Urothelium cell line (cell line): ENCODE measurements around the gene TMOD4.

Source experiments
- DNase-seq: peaks from one replicate; pipeline ENCODE4 v3.0.0; 2011; ENCODE audit warnings: low spot score, mixed read lengths
- FAIRE-seq: peaks from 2 replicates; lab custom pipeline; 2011; peaks lifted over from hg19 to GRCh38; lab: Jason Lieb, UNC

Gene TMOD4

DNA sequence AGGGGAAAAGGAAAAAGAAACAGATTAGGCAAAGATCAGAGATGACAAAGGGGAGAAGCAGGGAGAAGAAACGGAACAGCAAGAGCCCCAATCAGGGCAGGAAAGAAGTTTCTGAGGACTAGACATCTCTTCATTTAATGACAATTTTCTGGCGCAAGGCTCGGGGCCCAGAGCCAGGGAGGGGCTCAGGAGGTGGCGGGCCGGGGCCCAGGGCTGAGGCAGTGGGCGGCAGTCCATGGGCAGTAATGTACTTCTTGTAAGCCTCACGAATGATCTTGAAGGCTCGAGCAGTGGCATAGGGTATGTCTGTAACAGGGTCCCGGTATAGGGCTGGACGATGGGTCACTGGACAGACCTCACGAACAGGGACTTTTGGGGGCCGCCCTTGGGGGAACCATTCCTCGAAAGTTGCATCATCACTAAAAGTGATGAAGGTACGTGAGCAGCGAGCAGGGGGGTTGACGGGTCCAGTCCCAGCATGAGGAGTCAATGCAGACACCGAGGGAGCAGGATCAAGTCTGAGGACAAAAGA, 799 bp upstream of the TMOD4 start:
- no peak for FAIRE-seq
- DNase-seq = no peak

DNA sequence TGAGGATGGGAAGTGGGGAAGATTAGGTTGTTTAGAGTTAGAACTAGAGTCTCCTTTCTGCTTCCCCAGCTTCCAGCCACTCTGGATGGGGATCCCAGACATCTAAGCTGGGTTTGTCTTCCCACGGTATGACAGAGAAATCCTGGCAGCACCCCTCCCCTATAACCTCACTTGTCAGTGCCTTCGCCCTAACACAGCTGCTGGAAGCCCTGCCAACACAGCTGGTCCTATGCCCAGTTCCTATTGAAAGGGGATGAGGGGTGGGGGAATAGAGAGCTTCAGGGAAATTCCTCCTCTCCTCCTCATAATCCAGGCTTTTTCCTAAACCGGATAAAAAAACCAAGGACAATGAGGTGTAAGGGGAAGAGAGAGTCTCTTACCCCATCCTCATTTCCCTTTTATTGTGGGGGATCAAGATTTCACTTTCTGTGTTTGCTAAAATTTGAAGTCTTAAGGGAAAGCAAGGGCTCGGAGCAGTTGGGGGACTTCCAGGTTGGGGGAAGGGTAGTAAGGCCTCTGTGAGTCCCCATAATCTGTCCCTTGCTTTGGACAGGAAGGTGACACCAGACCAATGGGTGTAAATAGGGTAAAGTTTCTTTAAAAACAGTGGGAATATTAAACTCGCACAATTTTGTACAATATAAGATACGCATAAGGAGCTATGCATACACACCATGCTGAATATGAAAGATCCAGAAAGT, 590 bp downstream of the TMOD4 start:
- no peak for FAIRE-seq
- DNase-seq = no peak

DNA sequence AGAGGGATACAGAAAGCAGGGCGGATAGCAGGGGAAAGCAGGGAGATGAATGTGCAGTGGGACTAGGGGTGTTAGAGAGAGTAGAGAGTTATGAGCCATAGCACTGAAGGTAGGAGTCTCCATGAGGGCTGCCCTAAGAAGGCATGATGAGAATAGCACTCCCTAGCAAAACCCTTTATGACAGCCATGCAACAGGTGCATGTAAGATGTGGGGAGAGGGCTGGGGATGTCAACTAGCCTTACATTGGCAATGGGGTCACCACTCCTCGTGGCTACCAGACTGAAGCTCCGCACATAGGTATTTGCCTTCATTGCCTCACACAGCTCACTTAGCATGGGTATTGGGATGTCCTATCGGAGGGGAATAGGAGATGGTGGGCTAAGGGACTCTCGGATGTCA, 4.6 kb downstream of the TMOD4 start:
- FAIRE-seq = no peak
- no peak for DNase-seq

DNA sequence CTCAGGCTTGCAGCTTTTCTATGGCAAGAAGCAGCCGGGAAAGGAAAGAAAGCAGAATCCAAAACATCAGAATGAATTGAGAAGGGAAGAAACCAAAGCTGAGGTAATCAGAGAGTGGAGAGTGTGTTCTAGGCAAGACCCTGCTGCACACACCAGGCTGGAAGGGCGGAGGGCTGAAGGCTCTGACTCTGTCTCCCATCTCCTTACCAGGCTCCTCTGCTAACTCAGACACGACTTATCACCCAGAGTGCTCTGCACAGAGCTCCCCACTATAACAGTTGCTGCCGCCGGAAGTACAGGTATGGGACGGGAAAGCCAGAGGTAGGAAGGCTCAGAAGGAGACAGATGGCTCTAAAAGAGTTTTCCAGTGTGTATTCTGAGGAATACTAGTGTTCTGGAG, 8.7 kb downstream of the TMOD4 start:
- DNase-seq (no peak), FAIRE-seq (no peak)

DNA sequence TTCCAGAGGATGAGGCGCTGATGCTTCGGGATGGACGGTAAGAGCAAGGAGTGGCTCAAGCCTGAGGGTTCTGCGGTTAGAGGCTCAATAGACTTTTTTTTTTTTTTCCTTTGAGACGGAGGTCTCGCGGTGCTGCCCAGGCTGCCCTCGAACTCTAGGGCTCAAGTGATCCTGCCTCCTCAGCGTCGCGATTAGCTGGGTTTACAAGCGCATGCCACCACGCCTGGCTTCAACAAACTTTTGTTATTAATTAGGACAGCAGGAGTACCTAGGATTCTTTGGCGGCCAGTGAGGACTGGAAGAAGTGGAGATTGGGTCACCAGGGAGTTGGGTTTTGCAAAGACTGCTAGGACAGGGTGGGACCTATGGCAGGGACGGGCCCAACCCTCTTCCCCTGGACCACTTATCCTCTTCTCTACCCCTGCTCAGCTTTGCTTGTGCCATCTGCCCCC, 9.2 kb downstream of the TMOD4 start:
- FAIRE-seq = no peak
- peak; percentile 29 for DNase-seq

DNA sequence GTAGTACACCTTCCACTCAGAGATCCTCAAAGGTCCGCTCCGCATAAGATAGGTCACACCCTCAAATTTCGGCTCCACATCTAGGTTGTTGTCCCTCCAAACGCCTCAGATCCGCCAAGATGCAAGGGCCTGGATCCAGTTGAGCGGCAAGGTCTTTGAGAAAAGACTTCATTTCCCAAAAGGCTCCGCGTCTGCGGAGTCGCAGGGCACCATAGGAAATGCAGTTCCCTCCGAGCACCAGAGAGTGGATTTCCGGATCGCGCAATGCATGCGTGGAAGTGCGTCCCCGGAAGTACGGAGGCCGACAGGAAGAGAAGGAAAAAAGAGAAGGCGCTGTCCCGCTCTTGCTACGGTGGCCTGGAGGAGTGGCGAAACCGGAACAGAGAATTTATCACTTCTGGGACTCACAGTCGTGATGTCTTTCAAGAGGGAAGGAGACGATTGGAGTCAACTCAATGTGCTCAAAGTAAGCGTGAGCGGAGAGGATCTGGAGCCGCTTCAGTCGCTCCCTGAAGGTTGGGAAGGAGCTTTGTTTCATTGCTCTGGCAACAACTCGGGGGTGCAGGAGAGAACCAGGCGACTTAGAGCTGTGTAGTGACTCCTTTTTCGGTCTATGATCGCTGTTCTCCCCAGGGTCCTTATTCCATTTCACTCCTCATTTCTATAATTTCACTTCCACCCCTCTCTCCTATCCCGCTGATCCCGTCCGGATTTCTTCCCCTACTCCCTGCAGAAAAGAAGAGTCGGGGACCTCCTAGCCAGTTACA, 9.9 kb downstream of the TMOD4 start, which contains the start of the genes LYSMD1 and SCNM1:
Gene LYSMD1 (minus strand): TSS at position 165 of the 767 bp plus-strand sequence. CDS start 644 bp downstream, outside the sequence.
Gene SCNM1 (plus strand): TSS at position 407 of the 767 bp plus-strand sequence. CDS start 9 bp downstream, at position 416.
- no peak for FAIRE-seq

DNA sequence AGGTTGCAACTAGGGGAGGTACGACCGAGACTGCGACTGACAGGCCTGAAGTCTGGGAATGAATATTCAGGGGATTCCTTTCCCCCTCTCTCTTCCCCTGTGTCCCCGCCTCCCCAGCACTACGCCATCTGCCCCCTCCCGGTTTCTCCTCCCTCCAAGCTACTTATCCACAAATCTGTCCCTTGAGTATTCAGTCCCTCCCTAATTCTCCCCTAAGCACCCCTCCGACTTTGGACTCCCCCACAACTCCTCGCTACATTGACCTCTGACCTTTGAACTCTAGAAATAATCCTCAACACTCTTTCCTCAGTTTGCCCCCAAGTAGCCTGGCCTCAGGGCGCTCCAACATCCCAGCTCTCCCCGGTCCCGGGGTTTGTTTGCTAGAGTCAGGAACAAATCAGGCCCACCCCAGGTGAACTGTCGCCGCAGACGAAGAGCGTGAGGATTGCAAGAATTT, 10.5 kb downstream of the TMOD4 start:
- DNase-seq (peak; percentile 38), FAIRE-seq (no peak)

More for the DNA sequence above, 9.9 kb downstream of the TMOD4 start, which contains the start of the genes LYSMD1 and SCNM1:
- peak; percentile 95 for DNase-seq

DNA sequence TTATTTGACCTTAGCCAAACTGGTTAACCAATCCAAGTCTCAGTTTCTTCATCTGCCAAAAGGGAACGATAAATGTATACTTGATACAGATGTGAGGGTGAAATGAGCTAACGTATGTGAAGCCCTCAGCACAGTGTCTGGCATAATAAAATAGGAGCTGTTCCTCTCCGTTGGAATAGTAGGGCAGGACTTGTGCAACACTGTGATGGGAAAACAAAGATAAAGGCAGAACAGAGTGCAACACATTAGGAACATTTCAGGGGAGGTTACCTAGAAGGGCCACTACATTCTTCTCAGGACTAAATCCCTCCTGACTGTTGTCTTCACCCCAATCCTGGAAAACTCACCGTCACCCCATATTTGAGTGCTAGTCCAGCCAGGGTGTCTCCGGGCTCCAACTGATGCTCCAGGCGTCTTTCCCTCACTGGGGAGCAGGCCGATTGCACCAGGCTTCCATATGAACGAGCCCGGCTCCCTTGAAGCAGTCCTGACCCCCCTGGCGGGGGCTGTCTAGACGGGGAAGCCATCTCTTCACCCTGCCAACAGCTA, 11.0 kb downstream of the TMOD4 start:
- no peak for DNase-seq
- no peak for FAIRE-seq

DNA sequence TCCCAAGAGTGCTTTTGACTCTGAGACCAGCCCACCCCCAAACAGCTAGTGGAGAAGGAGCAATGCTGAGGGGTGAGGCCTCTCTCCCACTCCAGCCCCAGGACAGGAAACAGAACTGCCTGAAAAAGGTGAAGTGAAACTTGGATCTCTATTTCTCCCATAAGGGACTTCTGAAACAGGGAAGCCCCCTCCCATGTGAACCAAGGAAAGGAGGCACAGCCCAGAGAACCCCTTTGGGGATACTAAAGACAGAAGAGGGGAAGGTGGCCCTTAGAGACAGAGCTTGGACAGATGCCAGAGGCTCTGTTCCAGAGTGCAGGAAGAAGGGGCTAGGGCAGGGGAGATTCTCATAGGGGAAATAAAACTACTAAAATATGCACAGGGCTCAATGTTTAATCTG, 16.4 kb downstream of the TMOD4 start:
- FAIRE-seq (no peak), DNase-seq (no peak)

DNA sequence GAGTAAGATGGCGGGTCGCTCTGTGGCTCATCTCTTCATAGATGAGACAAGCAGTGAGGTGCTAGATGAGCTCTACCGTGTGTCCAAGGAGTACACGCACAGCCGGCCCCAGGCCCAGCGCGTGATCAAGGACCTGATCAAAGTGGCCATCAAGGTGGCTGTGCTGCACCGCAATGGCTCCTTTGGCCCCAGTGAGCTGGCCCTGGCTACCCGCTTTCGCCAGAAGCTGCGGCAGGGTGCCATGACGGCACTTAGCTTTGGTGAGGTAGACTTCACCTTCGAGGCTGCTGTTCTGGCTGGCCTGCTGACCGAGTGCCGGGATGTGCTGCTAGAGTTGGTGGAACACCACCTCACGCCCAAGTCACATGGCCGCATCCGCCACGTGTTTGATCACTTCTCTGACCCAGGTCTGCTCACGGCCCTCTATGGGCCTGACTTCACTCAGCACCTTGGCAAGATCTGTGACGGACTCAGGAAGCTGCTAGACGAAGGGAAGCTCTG, 17.0 kb downstream of the TMOD4 start:
- no peak for FAIRE-seq

DNA sequence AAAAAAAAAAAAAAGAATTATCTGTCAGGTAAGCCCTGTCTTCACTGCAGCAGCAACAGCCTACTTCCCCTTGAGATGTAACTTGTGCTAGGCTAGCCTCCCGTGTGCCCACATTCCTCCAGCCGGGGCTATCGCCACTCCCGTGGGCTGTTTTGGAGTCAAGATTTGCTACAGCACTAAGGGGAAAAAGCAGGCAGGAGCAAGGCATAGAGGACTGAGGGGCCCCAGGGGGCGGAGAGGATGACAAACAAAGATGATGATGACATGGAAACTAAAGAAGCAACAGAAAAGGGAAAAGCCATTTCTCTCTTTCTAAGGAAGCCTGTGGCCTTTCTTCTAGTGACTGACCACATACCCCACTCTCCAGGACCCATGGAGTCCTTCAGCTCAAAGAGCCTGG, 17.5 kb downstream of the TMOD4 start:
- FAIRE-seq (no peak), DNase-seq (no peak)

More for the DNA sequence above, 17.0 kb downstream of the TMOD4 start:
- no peak for DNase-seq

DNA sequence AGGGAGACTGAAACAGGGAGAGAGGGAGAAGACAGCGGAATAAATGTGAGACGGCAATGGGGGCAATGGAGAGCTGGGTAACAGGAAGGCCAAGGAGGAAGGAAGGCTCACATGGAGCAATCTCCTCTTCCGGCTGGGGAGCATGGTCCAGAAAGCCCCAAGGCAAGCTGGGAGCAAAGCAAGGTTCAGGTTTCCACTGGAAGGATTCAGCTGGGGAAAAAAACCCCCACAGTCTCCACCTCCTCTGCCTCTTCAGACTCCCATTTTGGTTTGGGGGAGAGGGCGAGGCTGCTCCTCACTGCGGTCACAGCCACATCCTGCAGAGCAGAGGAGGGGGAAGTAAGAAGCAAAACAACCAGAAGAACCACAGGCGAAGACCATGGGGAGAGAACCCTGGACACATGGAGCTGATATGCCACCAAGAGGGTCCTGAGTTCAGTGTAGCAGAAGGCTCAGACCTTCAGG, 18.7 kb downstream of the TMOD4 start:
- FAIRE-seq = no peak

DNA sequence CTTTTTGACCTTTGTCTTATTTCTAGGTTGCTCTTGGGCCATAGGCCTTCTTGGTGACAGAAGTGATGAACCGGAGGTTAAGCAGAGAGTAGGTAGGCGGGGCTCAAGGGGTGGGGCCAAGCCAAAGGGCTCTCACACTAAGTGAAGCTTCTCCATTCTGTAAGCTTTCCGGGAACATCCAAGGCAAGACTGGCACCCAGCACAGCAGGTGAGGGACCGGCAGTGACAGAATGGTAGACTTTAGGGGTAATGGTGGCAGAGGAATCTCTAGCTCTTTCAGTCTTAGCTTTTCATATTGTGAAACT, 19.3 kb downstream of the TMOD4 start, which contains the start of gene TNFAIP8L2:
Gene TNFAIP8L2 (plus strand): TSS at position 135 of the 305 bp plus-strand sequence. CDS start 2,049 bp downstream, outside the sequence.
- DNase-seq = no peak

More for the DNA sequence above, 18.7 kb downstream of the TMOD4 start:
- no peak for DNase-seq

DNA sequence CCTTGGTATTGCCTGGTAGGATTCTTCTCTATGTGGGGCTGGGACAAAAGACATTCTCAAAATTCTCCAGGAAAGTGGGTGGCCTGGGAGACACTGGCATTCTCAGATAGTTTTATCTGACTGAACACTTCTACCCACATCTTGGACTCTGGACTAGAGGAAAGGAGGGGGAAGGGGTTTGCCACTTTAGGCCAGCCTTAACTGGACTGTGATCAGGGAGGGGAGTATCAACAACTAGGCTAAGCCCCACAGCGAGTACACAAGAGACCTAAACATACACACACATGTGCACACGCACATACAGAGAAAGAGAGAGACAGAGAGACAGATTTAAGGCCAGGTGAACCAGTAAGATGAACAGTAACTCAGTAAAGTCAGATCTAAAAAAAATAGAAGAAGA, 28.1 kb downstream of the TMOD4 start:
- DNase-seq = no peak
- FAIRE-seq = no peak

More for the DNA sequence above, 19.3 kb downstream of the TMOD4 start, which contains the start of gene TNFAIP8L2:
- no peak for FAIRE-seq

DNA sequence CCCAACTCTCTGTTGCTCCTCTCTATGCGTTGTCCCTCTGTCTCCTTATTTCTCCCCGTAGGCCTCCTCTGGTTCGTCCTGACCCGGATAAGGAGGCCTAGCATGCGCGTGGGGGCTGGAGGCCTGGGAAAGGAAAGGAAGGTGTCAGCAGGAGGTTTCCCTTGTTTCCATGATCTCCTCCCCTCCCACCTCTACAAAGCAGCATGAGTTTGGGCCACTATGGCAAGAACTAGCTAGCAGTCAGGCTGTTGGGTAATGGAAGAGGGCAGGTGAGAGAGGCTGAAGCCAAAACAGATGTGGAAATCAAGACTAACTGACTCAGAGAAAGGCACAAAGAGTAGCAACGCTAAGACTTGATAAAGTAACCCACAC, 28.7 kb downstream of the TMOD4 start:
- DNase-seq (no peak), FAIRE-seq (no peak)

DNA sequence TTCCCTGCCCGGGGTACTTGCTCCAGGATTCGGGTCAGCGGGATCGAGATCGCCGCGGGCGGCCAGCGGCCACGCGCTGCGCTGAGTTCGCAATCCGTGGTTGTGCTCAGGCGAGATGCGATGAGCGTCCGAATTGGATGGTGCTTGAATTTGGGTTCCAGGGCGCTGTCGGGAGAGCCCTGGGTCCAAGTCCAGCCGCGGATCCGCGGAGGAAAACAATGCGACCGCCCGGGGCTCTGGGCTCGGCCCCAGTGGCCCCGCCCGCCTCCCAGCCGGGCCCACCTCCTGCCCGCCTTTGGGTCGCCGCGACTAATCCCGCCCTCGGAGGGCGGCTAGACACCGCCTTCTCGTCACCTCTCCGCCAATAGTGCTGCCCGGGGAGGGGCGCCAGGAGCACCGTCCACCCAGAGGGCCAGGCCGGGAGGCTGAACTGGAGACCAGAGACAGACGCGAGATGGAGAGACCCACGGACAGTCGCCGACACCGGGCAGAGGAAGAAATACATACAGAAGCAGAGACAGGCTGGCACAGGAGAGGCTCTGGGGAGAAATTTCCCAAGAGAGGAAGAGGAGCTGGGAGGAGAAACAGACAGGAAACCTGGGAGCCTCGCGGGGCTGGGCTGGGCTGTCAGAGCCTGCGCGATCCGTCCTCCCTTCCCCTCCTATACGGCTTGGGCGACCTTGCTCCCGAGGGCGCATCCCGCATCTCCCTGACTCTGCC, 29.2 kb downstream of the TMOD4 start, which contains the start of gene SEMA6C:
Gene SEMA6C (minus strand): TSS at position 220 of the 720 bp plus-strand sequence. CDS start 4,010 bp downstream, outside the sequence.
- peak; percentile 97 for DNase-seq
- FAIRE-seq = peak; percentile 90

DNA sequence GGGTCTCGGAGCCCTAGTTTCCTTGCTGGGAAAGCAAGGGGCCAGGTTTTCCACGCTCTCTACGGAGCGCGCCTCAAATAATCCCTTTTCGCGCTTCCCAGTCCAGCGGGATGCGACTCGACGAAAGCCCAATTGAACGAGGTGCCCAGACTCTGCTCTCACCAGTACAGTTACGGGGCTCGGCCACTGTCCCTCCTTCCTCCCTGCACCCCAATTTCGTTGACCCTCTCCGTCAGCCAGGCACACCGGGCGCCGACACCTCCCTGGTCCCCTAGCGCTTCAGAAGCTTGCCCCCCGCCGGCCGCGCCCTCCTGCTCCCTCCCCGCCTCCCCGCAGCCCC, 29.7 kb downstream of the TMOD4 start:
- FAIRE-seq (no peak), DNase-seq (no peak)

DNA sequence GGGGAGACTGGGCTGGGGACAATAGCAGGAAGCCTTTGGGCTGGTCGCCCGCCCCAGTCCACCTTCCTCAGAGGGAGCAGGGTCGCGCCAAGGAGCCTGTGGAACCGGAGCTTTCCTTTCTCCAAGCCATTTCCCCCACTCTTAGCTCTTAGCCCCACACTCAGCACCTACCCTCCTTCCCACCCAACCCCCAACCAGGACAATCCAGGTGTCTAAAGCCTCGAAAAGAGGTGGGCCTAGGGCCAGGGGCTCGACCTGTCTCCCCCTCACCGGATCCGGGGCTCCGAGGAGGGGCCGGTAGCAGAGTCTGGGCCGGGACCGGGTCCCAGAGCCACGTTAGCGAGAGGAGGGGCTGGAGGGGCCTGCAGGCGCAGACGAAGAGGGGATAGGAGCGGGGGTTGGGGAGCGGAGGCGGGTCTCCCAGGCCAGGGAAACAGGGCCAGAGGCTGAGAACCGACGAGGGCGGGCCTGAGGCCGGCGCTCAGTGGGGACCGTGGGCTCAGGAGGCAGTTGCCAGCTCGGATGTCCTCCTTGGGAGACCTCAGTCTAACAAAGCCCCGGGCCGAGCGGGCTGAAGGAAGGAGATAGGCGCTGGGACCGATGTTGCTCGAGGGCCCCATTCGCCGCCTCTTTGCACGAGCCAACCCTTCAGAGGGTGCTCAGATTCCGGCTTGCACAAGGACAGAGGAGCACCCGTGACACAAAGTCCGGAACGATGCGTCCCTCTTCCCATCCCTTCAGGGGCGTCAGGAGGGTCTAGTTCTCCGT, 30.3 kb downstream of the TMOD4 start:
- DNase-seq = no peak
- FAIRE-seq = no peak

DNA sequence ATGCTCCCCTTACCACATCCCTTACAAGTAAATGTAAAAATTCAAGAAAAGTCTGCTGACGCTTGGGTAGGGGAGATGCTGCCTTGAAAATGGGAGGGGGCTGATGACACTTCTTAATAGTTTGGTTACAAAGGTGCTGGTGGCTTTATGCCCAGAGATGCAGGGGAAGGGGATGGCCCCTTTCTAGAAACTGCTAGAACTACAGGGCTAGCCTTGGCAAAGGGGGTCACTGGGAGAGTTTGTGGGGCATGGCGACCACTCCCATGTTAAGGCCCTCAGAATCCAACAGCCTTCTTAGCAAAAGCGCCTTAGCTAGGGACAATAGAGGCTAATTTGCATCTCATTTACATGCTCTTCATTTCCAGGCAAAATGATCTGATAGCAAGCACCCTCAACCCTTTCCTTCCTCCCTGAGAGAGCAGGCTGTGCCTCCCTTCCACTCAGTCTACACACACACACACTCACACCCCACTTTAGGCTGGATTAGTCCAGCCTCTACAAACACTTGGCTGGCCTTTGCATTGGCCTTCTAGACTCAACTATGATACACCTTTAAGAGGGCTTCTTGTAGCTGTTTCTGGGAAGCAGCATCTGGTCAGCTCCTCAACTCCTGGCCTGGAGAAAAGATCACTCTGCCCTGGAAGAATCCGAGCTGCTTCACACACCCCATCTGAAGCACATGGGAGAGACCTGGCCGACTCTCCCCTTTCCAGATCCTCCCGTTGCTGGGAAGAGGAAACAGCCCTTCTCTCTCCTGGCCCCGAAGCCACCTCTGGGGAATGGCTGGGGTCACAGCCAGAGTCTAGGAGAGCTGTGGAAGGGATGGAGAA, 31.1 kb downstream of the TMOD4 start:
- no peak for DNase-seq
- no peak for FAIRE-seq
